Activated CD4-positive, alpha-beta T cell treated with anti-CD3 and anti-CD28 coated beads, Interleukin-2, amount 50 U/mL, for 16 hours (primary cell): ENCODE data around the gene RTN4R.
"Not testable (repeated sequence)": the region's sequence is repeated elsewhere in the genome, so short reads cannot be mapped to it uniquely, and the experiment has no call there.

ENCODE experiments used
- DNase-seq: peaks from one replicate; pipeline ENCODE4 v3.0.0-alpha.2; 2020

RTN4R gene

GRCh38 chr22:20305894-20306645, 38.0 kb upstream of the RTN4R start:
- no peak for DNase-seq

- DNase-seq = not testable (repeated sequence)
Observed at GRCh38 chr22:20305230-20305893, 37.2 kb upstream of the RTN4R start.

- no peak for DNase-seq
Observed at GRCh38 chr22:20304646-20305045, 36.5 kb upstream of the RTN4R start.

- not testable (repeated sequence) for DNase-seq
Observed at GRCh38 chr22:20303229-20303534, 35.1 kb upstream of the RTN4R start.

GRCh38 chr22:20302438-20303228, 34.5 kb upstream of the RTN4R start:
- DNase-seq = no peak

GRCh38 chr22:20299746-20300136, 31.6 kb upstream of the RTN4R start:
- no peak for DNase-seq

GRCh38 chr22:20298803-20299745, 31.0 kb upstream of the RTN4R start:
- DNase-seq = peak; percentile 85

- no peak for DNase-seq
Observed at GRCh38 chr22:20298110-20298802, 30.1 kb upstream of the RTN4R start.

- DNase-seq = no peak
Observed at GRCh38 chr22:20297414-20298109, 29.4 kb upstream of the RTN4R start.

- no peak for DNase-seq
Observed at GRCh38 chr22:20296598-20296997, 28.5 kb upstream of the RTN4R start.

- no peak for DNase-seq
Observed at GRCh38 chr22:20295262-20296064, 27.3 kb upstream of the RTN4R start.

- no peak for DNase-seq
Observed at GRCh38 chr22:20292673-20293232, 24.6 kb upstream of the RTN4R start.

- no peak for DNase-seq
Observed at GRCh38 chr22:20292108-20292507, 24.0 kb upstream of the RTN4R start.

- DNase-seq = no peak
Observed at GRCh38 chr22:20291604-20292063, 23.5 kb upstream of the RTN4R start.

GRCh38 chr22:20291249-20291586, 23.1 kb upstream of the RTN4R start:
- DNase-seq = no peak

- DNase-seq = no peak
Observed at GRCh38 chr22:20290578-20291248, 22.6 kb upstream of the RTN4R start.

- DNase-seq = no peak
Observed at GRCh38 chr22:20290045-20290392, 21.9 kb upstream of the RTN4R start.

GRCh38 chr22:20289182-20290044, 21.3 kb upstream of the RTN4R start:
- DNase-seq = not testable (repeated sequence)
